ENCODE results near the gene KIDINS220. TPM values are rescaled to one million over a fixed set of nuclear protein-coding genes. Genes with fewer than 3 reads are reported as not detected.
A peak's percentile ranks its signal among the peaks of the same experiment; 100 is the strongest.

KIDINS220 gene
- total and polyA plus RNA-seq, 9 of the 15 experiments (the other 6 are each of a cell fraction or from before 2014, with no cell fraction given), result 15.2 to 48.0 (median 34.4) TPM

- TF ChIP-seq PML (IDR thresholded peaks at IDR 0.05; ENCODE audit: low read length) (peak; percentile 88), ZNF592 (IDR thresholded peaks at IDR 0.05) (no peak), ID3 (CRISPR knock-in tag; IDR thresholded peaks at IDR 0.05) (no peak), ID3 (tag; IDR thresholded peaks at IDR 0.05) (no peak), ZNF217 (CRISPR knock-in tag; IDR thresholded peaks at IDR 0.05) (no peak), CHD4 (IDR thresholded peaks at IDR 0.05; ENCODE audit: insufficient read depth, insufficient replicate concordance, low read depth, low read length, poor library complexity, severe bottlenecking) (no peak), ZNF395 (CRISPR knock-in tag; IDR thresholded peaks at IDR 0.05) (no peak; the same call in 1 of the 2 replicates), KLF13 (tag; IDR thresholded peaks at IDR 0.05; ENCODE audit: borderline replicate concordance, low read depth) (no peak), THRB (CRISPR knock-in tag; conservative IDR thresholded peaks at IDR 0.05) (peak; percentile 81; the same call in 1 of the 2 replicates), SP1 (CRISPR knock-in tag; IDR thresholded peaks at IDR 0.05) (peak; percentile 96), ATF7 (IDR thresholded peaks at IDR 0.05) (peak; percentile 77), FOXK1 (CRISPR knock-in tag; IDR thresholded peaks at IDR 0.05; ENCODE audit: borderline replicate concordance) (0 out of 2 replicates have a peak, but pooled peaks have one; percentile 71), CHCHD3 (CRISPR knock-in tag; IDR thresholded peaks at IDR 0.05) (peak; percentile 55; the same call in 1 of the 2 replicates), PRDM10 (IDR thresholded peaks at IDR 0.05; ENCODE audit: partially characterized antibody) (no peak)
Observed at GRCh38 chr2:8681786-8682692, 155.4 kb downstream of the KIDINS220 start, which contains the start of gene ID2 (continued).

Measured in K562 (cell line).